ENCODE measurements around the gene YIF1B.
A peak's percentile ranks its signal among the peaks of the same experiment; 100 is the strongest.

YIF1B gene

DNA sequence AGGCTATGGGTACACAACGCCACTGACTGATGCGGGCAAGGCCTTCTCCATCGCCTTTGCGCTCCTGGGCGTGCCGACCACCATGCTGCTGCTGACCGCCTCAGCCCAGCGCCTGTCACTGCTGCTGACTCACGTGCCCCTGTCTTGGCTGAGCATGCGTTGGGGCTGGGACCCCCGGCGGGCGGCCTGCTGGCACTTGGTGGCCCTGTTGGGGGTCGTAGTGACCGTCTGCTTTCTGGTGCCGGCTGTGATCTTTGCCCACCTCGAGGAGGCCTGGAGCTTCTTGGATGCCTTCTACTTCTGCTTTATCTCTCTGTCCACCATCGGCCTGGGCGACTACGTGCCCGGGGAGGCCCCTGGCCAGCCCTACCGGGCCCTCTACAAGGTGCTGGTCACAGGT is 10.8 kb upstream of the YIF1B start:
- Mint-ChIP-seq H3K27ac (no peak overlapping the region), H3K36me3 (ENCODE audit: low read depth) (no peaks in the 10 kb centered on the region), H3K27me3 (ENCODE audit: low read depth, poor library complexity) (peaks cover 40% of the 10 kb centered on the region), H3K9me3 (no peaks in the 10 kb centered on the region), H3K4me3 (no peak overlapping the region), H3K4me1 (no peaks in the 10 kb centered on the region)
- no peak for DNase-seq
- TF ChIP-seq, protein P1, sequence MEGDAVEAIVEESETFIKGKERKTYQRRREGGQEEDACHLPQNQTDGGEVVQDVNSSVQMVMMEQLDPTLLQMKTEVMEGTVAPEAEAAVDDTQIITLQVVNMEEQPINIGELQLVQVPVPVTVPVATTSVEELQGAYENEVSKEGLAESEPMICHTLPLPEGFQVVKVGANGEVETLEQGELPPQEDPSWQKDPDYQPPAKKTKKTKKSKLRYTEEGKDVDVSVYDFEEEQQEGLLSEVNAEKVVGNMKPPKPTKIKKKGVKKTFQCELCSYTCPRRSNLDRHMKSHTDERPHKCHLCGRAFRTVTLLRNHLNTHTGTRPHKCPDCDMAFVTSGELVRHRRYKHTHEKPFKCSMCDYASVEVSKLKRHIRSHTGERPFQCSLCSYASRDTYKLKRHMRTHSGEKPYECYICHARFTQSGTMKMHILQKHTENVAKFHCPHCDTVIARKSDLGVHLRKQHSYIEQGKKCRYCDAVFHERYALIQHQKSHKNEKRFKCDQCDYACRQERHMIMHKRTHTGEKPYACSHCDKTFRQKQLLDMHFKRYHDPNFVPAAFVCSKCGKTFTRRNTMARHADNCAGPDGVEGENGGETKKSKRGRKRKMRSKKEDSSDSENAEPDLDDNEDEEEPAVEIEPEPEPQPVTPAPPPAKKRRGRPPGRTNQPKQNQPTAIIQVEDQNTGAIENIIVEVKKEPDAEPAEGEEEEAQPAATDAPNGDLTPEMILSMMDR (IDR thresholded peaks at IDR 0.05) = no peak

DNA sequence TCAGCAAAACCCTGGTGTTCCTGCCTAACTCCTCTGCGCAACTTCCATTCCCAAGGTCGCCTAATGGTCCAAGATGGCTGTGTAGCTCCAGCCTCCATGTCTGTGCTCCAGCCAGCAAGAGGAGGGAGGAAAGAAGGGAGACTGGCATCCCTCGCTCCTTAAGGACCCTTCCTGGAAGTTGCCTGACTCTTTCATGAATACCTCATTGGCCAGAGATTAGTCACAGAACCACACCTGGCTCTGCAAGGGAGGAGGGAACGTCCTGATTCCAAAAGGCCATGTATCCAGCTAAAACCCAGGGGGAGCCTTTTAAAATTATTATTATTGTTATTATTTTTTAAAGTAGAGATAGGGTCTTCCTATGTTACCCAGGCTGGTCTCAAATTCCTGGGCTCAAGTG is 8.7 kb upstream of the YIF1B start:
- no peak for DNase-seq
- Mint-ChIP-seq H3K4me3 (no peak overlapping the region), H3K9me3 (no peaks in the 10 kb centered on the region), H3K27ac (no peak overlapping the region), H3K27me3 (ENCODE audit: low read depth, poor library complexity) (peaks cover 54% of the 10 kb centered on the region), H3K36me3 (ENCODE audit: low read depth) (no peaks in the 10 kb centered on the region), H3K4me1 (peaks cover 4% of the 10 kb centered on the region)
- TF ChIP-seq, protein P1 (IDR thresholded peaks at IDR 0.05) = no peak

DNA sequence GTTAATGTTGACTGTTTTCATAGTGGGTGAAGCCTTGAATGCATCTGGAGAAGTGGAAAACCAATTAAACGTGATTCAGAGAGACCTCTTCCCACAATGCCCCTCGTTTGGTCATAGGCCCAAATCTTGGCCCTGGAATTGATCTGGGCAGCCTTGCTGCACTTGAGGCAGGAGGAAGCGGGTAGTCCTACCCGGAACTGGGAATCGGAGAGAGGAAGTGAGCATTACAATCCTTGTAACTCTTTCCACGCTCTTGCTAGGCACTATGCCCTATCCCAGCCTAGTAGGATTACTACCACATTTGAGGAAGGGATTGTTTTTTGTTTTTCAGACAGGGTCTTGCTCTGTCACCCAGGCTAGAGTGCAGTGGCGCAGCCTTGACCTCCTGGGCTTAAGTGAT is 7.5 kb upstream of the YIF1B start:
- DNase-seq = no peak
- no peaks in the 10 kb centered on the region for H3K9me3 Mint-ChIP-seq
- no peak overlapping the region for H3K27ac Mint-ChIP-seq
- no peaks in the 10 kb centered on the region for H3K36me3 Mint-ChIP-seq (ENCODE audit: low read depth)
- TF ChIP-seq, protein P1 (IDR thresholded peaks at IDR 0.05) = no peak
- H3K4me3 Mint-ChIP-seq = no peak overlapping the region
- peaks cover 11% of the 10 kb centered on the region for H3K4me1 Mint-ChIP-seq
- peaks cover 58% of the 10 kb centered on the region for H3K27me3 Mint-ChIP-seq (ENCODE audit: low read depth, poor library complexity)

DNA sequence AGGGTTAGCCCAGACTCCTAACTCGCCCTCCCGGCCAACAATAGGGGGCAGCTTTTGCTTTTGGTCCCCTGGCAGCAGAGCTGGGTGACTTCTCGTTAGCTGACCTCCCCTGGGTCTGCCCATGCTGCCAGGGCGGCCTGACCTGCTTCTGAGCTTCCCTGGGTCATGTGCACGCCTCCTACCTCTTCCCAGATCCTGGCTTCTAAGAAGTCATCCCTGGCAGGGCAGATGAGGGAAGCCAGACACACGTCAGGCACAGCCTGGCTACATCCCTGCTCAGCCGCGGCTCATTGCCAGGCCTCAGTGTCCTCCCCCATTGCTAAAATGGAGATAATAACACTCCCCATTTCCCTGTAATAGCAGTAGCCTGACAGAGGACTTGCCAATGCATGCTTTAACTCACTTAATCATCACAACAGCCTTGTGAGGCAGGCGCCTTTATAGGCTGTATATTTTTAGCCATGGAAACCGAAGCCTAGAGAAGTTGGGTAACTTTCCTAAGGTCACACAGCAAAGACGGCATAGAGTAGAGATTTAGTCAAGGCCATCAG is 6.0 kb upstream of the YIF1B start:
- Mint-ChIP-seq H3K4me3 (no peak overlapping the region), H3K27me3 (ENCODE audit: low read depth, poor library complexity) (peaks cover 74% of the 10 kb centered on the region), H3K27ac (no peak overlapping the region), H3K9me3 (no peaks in the 10 kb centered on the region), H3K36me3 (ENCODE audit: low read depth) (no peaks in the 10 kb centered on the region), H3K4me1 (peaks cover 11% of the 10 kb centered on the region)
- DNase-seq = no peak
- TF ChIP-seq, protein P1 (IDR thresholded peaks at IDR 0.05) = no peak

DNA sequence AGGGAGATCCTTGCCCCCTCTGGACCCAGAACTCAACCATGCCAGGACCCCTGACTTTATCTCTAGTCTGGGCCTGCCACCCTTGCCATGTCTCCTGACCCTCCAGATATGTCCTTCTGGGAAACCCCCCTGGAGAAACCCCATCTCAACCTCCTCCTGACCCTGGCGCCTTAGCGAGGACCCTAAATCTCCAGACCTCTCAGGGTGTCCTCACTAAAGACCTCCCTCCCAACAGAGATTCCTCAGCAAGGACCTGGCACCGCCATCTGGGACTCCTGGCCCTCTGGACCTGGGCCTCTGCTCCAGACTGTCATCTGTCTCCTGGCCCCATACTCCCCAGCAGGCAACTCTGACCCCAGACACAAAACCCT is 5.2 kb upstream of the YIF1B start:
- Mint-ChIP-seq H3K4me1 (peaks cover 11% of the 10 kb centered on the region), H3K27me3 (ENCODE audit: low read depth, poor library complexity) (peaks cover 82% of the 10 kb centered on the region), H3K36me3 (ENCODE audit: low read depth) (no peaks in the 10 kb centered on the region), H3K27ac (no peak overlapping the region), H3K9me3 (no peaks in the 10 kb centered on the region), H3K4me3 (peak overlapping the region; percentile 73)
- DNase-seq = no peak
- TF ChIP-seq, protein P1 (IDR thresholded peaks at IDR 0.05) = no peak

DNA sequence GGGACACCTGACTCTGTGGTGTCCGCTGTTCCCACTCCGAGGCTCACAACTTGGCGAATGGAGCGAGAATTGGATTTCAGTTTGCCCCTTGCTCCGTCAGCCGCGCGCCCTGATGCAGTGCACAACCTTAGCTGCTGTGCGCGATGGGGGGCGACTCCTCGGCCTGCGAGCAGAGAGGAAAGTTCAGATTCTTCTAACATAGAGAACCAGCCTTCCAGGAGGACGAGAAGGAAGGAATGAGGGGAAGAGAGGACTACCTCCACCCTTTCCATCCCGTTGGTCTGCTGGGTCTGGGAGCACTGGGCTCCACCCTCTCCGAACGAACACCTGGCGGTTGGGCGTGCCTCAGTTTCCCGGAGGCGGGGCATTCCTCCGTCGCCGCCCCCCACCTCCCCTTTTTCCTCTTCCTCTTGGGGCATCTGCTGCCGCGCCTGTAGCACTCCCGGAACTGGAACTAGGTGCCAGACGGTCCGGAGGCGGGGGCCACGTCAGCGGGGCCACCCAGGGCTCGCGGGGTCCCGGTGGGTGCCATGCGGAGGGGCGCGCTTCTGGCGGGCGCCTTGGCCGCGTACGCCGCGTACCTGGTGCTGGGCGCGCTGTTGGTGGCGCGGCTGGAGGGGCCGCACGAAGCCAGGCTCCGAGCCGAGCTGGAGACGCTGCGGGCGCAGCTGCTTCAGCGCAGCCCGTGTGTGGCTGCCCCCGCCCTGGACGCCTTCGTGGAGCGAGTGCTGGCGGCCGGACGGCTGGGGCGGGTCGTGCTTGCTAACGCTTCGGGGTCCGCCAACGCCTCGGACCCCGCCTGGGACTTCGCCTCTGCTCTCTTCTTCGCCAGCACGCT is 3.9 kb upstream of the YIF1B start, which contains the start of gene KCNK6:
TSS of gene KCNK6 (plus strand) at position 425 of the 838 bp plus-strand sequence. CDS start at position 531, 106 bp downstream.
- peaks cover 17% of the 10 kb centered on the region for H3K4me1 Mint-ChIP-seq
- H3K36me3 Mint-ChIP-seq (ENCODE audit: low read depth) = no peaks in the 10 kb centered on the region
- H3K27me3 Mint-ChIP-seq (ENCODE audit: low read depth, poor library complexity) = peaks cover 78% of the 10 kb centered on the region
- H3K9me3 Mint-ChIP-seq = no peaks in the 10 kb centered on the region
- H3K27ac Mint-ChIP-seq = no peak within 1 kb of the TSS
- peak; percentile 65 for DNase-seq
- TF ChIP-seq, protein P1 (IDR thresholded peaks at IDR 0.05) = no peak
- H3K4me3 Mint-ChIP-seq = peak within 1 kb of the TSS; percentile 73
